ENCODE results near the gene ZNF497.

The ZNF497 gene

GRCh38 chr19:58325311-58326022 is 37.1 kb downstream of the ZNF497 start:
- H3K4me2 ChIP-seq (ENCODE audit: low read depth, low read length, poor library complexity, severe bottlenecking): peak overlapping the region; percentile 78
- H3K27me3 ChIP-seq (ENCODE audit: insufficient read depth, low read length, poor library complexity, severe bottlenecking): no peaks in the 10 kb centered on the region
- H3K9ac ChIP-seq (ENCODE audit: low read depth, low read length, poor library complexity, severe bottlenecking): peak overlapping the region; percentile 82
- H2AFZ ChIP-seq (ENCODE audit: low read length): no peak overlapping the region
- no peaks in the 10 kb centered on the region for H3K9me3 ChIP-seq (ENCODE audit: insufficient read depth, low read depth, low read length)
- H3K4me3 ChIP-seq (ENCODE audit: low read length, poor library complexity, severe bottlenecking): peak overlapping the region; percentile 80
- H3K36me3 ChIP-seq (ENCODE audit: insufficient read depth, low read length): no peaks in the 10 kb centered on the region
- H4K20me1 ChIP-seq (ENCODE audit: insufficient read depth, low read length, poor library complexity, severe bottlenecking): no peaks in the 10 kb centered on the region
- H3K4me1 ChIP-seq (ENCODE audit: insufficient read depth, low read length, poor library complexity, severe bottlenecking): peaks cover 29% of the 10 kb centered on the region
- TF ChIP-seq EZH2phosphoT487 (IDR thresholded peaks at IDR 0.05; ENCODE audit: borderline replicate concordance) (no peak), CTCF (conservative IDR thresholded peaks at IDR 0.05; ENCODE audit: low read length) (no peak)
- H3K9me2 ChIP-seq (replicated peaks; ENCODE audit: low read depth, low read length): no peaks in the 10 kb centered on the region
- H3F3A ChIP-seq (ENCODE audit: low read depth): no peaks in the 10 kb centered on the region
- peaks cover 18% of the 10 kb centered on the region; the same call in 1 of the 2 replicates for H3K79me2 ChIP-seq (ENCODE audit: insufficient read depth, low read length)

GRCh38 chr19:58319241-58319640 is 43.3 kb downstream of the ZNF497 start:
- Histone ChIP-seq H3K79me2 (ENCODE audit: insufficient read depth, low read length) (no peaks in the 10 kb centered on the region), H3K4me2 (ENCODE audit: low read depth, low read length, poor library complexity, severe bottlenecking) (no peak overlapping the region), H3K4me1 (ENCODE audit: insufficient read depth, low read length, poor library complexity, severe bottlenecking) (no peaks in the 10 kb centered on the region), H3K9me3 (ENCODE audit: insufficient read depth, low read depth, low read length) (no peaks in the 10 kb centered on the region), H3K4me3 (ENCODE audit: low read length, poor library complexity, severe bottlenecking) (no peak overlapping the region), H3K9ac (ENCODE audit: low read depth, low read length, poor library complexity, severe bottlenecking) (no peak overlapping the region), H2AFZ (ENCODE audit: low read length) (no peak overlapping the region), H3K36me3 (ENCODE audit: insufficient read depth, low read length) (peaks cover 13% of the 10 kb centered on the region; the same call in 1 of the 2 replicates), H3F3A (ENCODE audit: low read depth) (no peaks in the 10 kb centered on the region), H3K9me2 (replicated peaks; ENCODE audit: low read depth, low read length) (no peaks in the 10 kb centered on the region), H3K27me3 (ENCODE audit: insufficient read depth, low read length, poor library complexity, severe bottlenecking) (no peaks in the 10 kb centered on the region), H4K20me1 (ENCODE audit: insufficient read depth, low read length, poor library complexity, severe bottlenecking) (no peaks in the 10 kb centered on the region)
- TF ChIP-seq EZH2phosphoT487 (IDR thresholded peaks at IDR 0.05; ENCODE audit: borderline replicate concordance) (no peak), CTCF (conservative IDR thresholded peaks at IDR 0.05; ENCODE audit: low read length) (no peak)

GRCh38 chr19:58318297-58318696 is 44.3 kb downstream of the ZNF497 start:
- no peaks in the 10 kb centered on the region for H4K20me1 ChIP-seq (ENCODE audit: insufficient read depth, low read length, poor library complexity, severe bottlenecking)
- no peak overlapping the region for H3K4me3 ChIP-seq (ENCODE audit: low read length, poor library complexity, severe bottlenecking)
- no peak overlapping the region for H2AFZ ChIP-seq (ENCODE audit: low read length)
- H3K79me2 ChIP-seq (ENCODE audit: insufficient read depth, low read length): no peaks in the 10 kb centered on the region
- no peaks in the 10 kb centered on the region for H3K9me3 ChIP-seq (ENCODE audit: insufficient read depth, low read depth, low read length)
- TF ChIP-seq CTCF (conservative IDR thresholded peaks at IDR 0.05; ENCODE audit: low read length) (no peak), EZH2phosphoT487 (IDR thresholded peaks at IDR 0.05; ENCODE audit: borderline replicate concordance) (no peak)
- H3K4me2 ChIP-seq (ENCODE audit: low read depth, low read length, poor library complexity, severe bottlenecking): no peak overlapping the region
- H3F3A ChIP-seq (ENCODE audit: low read depth): no peaks in the 10 kb centered on the region
- H3K9me2 ChIP-seq (replicated peaks; ENCODE audit: low read depth, low read length): no peaks in the 10 kb centered on the region
- H3K27me3 ChIP-seq (ENCODE audit: insufficient read depth, low read length, poor library complexity, severe bottlenecking): no peaks in the 10 kb centered on the region
- peaks cover 21% of the 10 kb centered on the region; the same call in 1 of the 2 replicates for H3K36me3 ChIP-seq (ENCODE audit: insufficient read depth, low read length)
- no peaks in the 10 kb centered on the region for H3K4me1 ChIP-seq (ENCODE audit: insufficient read depth, low read length, poor library complexity, severe bottlenecking)
- H3K9ac ChIP-seq (ENCODE audit: low read depth, low read length, poor library complexity, severe bottlenecking): no peak overlapping the region
